Measurements from ENCODE around the gene NUBP1.

DNA sequence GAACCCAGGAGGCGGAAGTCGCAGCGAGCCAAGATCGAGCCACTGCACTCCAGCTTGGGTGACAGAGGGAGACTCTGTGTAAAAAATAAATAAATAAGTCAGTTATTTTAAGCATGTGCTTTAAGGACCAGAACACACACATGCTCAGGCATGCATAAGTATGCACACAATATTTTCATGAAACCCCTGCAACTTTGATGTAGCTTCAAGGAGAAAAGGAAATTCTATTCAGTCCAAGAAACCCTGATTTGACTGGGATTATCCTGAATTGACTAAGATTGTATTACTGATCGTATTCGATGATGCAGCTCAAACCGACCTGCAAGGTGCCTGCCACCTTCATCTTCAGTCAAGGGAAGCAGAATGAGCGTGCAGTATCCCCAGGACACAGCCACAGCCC, 49.8 kb upstream of the NUBP1 start:
- TF ChIP-seq, protein P1, sequence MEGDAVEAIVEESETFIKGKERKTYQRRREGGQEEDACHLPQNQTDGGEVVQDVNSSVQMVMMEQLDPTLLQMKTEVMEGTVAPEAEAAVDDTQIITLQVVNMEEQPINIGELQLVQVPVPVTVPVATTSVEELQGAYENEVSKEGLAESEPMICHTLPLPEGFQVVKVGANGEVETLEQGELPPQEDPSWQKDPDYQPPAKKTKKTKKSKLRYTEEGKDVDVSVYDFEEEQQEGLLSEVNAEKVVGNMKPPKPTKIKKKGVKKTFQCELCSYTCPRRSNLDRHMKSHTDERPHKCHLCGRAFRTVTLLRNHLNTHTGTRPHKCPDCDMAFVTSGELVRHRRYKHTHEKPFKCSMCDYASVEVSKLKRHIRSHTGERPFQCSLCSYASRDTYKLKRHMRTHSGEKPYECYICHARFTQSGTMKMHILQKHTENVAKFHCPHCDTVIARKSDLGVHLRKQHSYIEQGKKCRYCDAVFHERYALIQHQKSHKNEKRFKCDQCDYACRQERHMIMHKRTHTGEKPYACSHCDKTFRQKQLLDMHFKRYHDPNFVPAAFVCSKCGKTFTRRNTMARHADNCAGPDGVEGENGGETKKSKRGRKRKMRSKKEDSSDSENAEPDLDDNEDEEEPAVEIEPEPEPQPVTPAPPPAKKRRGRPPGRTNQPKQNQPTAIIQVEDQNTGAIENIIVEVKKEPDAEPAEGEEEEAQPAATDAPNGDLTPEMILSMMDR (conservative IDR thresholded peaks at IDR 0.05), result no peak
- TF ChIP-seq EZH2 (IDR thresholded peaks at IDR 0.05; ENCODE audit: low read depth), result no peak
